Stimulated activated CD8-positive, alpha-beta memory T cell treated with anti-CD3 and anti-CD28 coated beads, Interleukin-7, amount 100 ng/mL, for 48 hours (primary cell): ENCODE measurements around the gene RPL36A.

ENCODE experiments used
- DNase-seq, 2 donors: peaks; one replicate each; pipeline ENCODE4 v3.0.0-alpha.2; 2020; ENCODE audit warnings: low read depth in 1 of 2; ENCODE audit errors: extremely low read depth in 1 of 2

RPL36A gene

DNA sequence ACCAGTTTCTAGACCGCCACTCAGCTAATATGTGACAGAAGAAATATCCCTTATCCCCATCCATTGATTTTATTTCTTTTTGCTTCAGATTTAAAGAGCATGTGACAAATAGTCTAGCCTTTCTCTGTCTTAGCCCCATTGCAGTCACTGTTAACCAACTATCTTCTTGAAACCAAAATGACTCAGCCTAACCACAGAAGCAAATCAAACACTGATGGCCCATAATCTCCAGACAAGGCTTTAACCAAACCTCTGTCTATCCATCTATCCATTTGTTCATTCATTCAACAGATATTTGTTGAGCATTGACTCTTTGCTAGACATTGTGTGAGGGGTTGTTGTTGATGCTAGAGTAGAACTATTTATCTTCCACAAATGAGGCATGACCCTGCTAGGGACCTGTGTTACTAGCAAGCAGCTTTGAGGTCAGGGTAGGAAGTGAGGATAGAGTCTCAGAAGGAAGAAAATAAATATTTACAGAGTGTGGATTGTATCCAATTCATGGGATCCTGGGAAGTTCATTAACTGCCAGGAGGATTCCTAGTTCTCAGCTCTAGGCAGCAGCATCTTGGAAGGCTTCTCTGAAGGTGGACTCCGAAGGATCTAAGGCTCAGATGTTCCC is 39.8 kb downstream of the RPL36A start:
- no peak for DNase-seq

DNA sequence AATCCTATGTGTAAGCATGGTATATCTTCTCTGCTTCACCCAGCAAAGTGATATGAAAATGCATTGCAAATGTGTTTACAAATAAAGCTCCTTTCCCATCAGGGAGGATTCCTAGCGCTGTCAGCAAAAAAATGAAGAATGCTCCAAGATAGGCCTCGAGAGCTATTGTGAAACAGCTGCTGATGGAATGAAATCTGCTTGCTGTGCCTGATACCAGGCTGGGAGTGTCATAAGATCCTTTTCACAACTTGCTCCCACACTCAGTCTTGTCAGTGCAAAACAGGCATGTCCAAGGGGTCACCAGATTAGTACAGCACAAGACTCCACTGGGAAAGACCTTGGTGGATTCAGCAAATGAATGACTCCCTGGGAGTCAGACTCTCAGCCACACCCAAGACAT is 51.3 kb downstream of the RPL36A start:
- no peak for DNase-seq
